ENCODE results near the gene NOS1.
"Not testable (repeated sequence)": the region's sequence is repeated elsewhere in the genome, so short reads cannot be mapped to it uniquely, and the experiment has no call there.

NOS1 gene

GRCh38 chr12:117272690-117273089 is 88.7 kb downstream of the NOS1 start:
- DNase-seq (ENCODE audit: low read depth, low spot score): no peak

GRCh38 chr12:117262749-117263148 is 98.7 kb downstream of the NOS1 start:
- no peak for DNase-seq (ENCODE audit: low read depth, low spot score)

GRCh38 chr12:117261247-117261646 is 100.2 kb downstream of the NOS1 start:
- DNase-seq (ENCODE audit: low read depth, low spot score): no peak

DNA sequence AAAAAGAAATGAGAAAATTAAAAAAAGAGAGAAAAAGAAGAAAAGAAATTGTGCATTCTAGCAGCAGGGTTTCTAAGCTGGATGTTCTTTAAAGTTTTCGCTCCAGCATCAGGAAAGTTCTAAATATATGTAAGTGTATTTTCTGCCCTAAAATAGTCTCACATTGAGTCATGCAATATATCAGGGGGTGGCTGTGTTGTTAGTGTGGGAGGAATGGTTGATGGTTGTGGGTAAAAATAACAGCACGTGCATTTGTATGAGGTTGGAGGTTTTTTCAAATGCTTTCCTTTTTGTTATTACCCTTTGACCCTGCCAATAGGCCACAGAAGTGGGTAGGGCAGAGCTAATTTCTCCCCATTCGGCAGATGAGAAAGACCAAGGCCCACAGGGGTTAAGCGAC is 106.0 kb downstream of the NOS1 start:
- DNase-seq (ENCODE audit: low read depth, low spot score): no peak

DNA sequence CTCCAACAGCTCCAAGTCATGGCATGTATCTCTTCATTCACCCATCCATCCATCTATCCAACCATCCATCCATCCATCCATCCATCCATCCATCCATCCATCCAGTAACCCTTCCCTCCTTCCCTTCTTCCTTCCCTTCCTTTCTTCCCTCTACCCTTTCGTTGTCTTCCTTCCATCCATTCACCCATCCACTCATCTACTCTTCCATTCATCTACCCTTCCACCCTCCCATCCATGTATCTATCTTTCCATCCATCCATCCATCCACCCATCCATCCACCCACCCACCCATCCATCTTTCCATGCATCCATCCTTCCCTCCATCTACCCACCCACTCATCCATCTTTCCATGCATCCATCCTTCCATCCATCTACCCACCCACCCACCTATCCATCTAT is 117.9 kb downstream of the NOS1 start:
- DNase-seq (ENCODE audit: low read depth, low spot score): no peak

- DNase-seq (ENCODE audit: low read depth, low spot score): no peak
These were observed 119.7 kb downstream of the NOS1 start for GRCh38 chr12:117241697-117242096.

DNA sequence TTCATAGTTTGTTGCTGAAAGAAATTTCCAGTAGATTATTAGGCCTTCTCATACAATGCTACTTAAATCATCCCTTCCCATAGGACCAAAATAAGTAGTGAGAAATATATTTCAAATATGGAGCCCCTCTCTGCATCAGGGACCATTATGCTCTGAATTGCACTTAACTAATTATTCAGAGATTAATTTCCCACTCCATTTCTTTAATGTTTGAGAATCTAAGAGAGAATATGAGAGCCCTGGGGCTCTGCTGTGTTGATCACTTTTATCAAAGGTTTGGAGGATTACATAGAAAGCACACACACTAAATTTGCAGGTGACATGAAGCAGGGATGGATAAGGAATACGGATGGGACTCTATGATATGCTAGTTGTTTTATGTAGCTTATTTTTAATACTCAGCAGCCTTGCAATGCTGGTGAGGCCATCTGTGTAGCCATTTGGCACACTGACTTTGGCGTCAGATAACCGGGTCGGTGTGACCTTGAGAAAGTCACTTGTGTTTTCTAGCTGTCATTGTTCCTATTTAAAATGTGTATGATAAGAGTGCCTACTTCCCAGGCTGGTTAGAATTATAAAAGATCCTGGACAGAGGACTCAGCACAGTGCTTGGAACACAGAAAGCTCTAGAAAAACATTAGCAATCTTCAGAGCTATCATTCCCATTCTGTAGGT is 121.2 kb downstream of the NOS1 start:
- DNase-seq (ENCODE audit: low read depth, low spot score): no peak

GRCh38 chr12:117236456-117237001 is 124.9 kb downstream of the NOS1 start:
- DNase-seq (ENCODE audit: low read depth, low spot score): peak; percentile 13

GRCh38 chr12:117235261-117235660 is 126.2 kb downstream of the NOS1 start:
- no peak for DNase-seq (ENCODE audit: low read depth, low spot score)

- no peak for DNase-seq (ENCODE audit: low read depth, low spot score)
These were observed 127.0 kb downstream of the NOS1 start for GRCh38 chr12:117234441-117234840.

- no peak for DNase-seq (ENCODE audit: low read depth, low spot score)
These were observed 129.7 kb downstream of the NOS1 start for GRCh38 chr12:117231750-117232149.

DNA sequence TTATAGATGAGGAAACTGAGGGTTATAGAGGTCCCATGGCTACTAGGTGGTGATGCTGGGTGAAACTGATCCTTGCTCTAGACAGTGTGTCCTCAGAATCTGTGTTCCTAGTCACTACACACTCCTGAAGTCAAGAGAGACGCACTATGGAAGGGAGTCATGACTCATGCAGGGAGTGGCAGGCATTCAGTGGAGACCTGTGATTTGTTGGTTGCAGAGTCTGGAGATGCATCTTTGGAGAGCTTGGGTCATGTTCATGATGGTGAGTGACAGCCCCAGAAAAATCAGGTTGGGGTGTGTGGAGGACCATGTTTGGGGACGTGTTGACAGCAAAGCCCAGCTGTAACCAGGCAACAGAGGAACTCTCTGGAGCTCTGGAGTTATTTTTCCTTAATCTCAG is 133.2 kb downstream of the NOS1 start:
- no peak for DNase-seq (ENCODE audit: low read depth, low spot score)

- DNase-seq (ENCODE audit: low read depth, low spot score): no peak
These were observed 134.3 kb downstream of the NOS1 start for GRCh38 chr12:117227000-117227653.

- DNase-seq (ENCODE audit: low read depth, low spot score): no peak
These were observed 134.9 kb downstream of the NOS1 start for GRCh38 chr12:117226505-117226904.

DNA sequence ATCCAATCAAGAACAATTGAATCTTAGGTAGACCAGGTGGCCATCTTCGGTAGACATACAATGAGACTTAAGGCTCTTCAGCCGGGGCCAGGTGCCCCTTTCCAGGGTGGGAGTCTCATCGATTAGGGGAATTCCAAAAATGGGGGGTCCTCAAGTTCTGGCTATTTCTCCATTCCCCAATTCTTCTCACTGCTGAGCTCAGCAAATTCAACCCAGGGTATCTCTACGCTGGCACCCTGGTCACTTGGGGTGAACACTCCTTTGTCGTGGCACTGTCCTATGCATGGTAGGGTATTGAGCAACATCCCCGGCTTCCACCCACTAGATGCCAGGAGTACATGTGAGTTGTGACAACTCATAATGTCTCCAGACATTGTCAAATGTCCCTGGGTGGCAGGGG is 136.2 kb downstream of the NOS1 start:
- no peak for DNase-seq (ENCODE audit: low read depth, low spot score)

- not testable (repeated sequence) for DNase-seq (ENCODE audit: low read depth, low spot score)
These were observed 140.5 kb downstream of the NOS1 start for GRCh38 chr12:117220947-117221346.

GRCh38 chr12:117218149-117218548 is 143.3 kb downstream of the NOS1 start:
- no peak for DNase-seq (ENCODE audit: low read depth, low spot score)

GRCh38 chr12:117216686-117217085 is 144.7 kb downstream of the NOS1 start:
- DNase-seq (ENCODE audit: low read depth, low spot score): no peak

DNA sequence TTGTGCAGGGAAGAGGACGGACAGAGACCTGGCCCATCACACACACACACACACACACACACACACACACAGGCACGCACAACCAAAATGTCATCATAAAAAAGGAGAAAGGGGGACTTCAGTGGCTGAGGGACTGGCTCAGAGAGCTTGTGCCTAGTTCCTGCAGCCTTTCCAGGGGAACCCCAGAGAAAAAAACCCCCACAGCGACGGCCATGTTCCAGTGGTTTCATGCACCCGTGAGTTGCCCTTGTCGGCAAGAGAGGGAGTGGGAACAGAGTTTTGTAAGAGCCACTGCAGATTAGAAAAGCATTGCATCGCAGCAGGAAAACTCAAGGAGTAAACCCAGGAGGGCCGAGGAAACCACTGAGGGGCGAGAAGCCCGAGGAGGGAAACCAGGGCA is 146.6 kb downstream of the NOS1 start:
- no peak for DNase-seq (ENCODE audit: low read depth, low spot score)

DNA sequence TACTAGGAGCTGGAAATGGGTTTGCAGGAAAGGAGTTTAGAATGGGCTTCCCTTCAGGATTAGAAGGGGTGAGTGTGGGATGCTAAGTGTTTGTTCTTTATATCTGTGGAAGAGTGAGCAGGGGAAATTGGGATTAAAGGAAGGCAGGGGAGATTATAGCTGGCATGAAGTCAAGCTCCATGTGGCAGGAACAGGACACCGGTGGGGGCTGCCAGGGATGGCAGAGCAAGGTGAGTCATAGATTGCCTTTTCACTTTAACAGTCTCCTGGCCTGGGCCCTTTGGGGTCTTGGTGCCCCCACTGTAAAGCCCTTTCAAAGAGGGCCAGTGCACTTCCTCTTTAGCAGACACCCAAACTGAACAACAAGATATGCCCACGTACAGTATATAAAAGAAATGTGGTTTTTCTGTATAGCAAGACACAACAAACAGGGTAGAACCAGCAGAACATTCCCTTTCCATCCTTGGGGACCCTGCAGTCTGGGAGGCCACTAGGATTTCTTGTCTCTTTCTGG is 148.1 kb downstream of the NOS1 start:
- no peak for DNase-seq (ENCODE audit: low read depth, low spot score)

GRCh38 chr12:117212563-117213190 is 148.7 kb downstream of the NOS1 start:
- peak; percentile 39 for DNase-seq (ENCODE audit: low read depth, low spot score)

DNA sequence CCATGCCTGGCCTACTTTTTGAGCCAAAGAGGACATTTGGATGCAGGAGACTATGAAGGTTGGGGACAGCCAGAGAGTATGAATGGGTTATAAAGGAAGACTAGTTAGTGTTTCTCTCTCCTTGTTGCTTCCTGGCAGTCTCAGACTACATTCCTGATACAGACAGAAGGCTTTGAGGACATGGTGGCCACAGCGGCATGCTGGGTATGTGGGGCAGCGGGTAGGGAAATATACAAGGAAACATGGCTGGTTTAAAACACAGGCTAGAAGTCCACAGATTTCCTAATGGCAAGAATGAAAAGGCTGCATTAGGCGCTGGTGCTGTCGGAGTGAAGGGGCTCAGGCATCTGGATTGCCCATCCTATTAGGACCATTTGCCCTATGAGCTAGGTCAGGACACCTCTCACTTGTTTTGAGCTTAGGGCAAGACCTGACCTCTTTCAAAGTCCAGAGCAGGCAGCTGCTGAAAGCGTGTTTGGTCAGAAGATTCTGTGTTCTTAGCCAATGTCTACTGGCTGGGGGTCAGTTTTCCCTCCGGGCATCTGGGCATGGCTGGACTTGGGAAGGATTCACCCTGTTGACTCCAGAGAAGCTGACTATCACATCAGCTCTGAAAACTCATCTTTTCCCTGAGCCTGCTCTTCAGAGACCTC is 151.0 kb downstream of the NOS1 start:
- no peak for DNase-seq (ENCODE audit: low read depth, low spot score)

Data from smooth muscle cell of the brain vasculature (primary cell).